NCI-H526 (cell line): ENCODE data around the gene SNU13.
"Not testable (repeated sequence)": the region's sequence is repeated elsewhere in the genome, so short reads cannot be mapped to it uniquely, and the experiment has no call there.

Source experiments
- DNase-seq, 2 experiments: peaks; one replicate each; lab custom pipeline; 2025; lab: John Stamatoyannopoulos, UW

SNU13 gene

DNA sequence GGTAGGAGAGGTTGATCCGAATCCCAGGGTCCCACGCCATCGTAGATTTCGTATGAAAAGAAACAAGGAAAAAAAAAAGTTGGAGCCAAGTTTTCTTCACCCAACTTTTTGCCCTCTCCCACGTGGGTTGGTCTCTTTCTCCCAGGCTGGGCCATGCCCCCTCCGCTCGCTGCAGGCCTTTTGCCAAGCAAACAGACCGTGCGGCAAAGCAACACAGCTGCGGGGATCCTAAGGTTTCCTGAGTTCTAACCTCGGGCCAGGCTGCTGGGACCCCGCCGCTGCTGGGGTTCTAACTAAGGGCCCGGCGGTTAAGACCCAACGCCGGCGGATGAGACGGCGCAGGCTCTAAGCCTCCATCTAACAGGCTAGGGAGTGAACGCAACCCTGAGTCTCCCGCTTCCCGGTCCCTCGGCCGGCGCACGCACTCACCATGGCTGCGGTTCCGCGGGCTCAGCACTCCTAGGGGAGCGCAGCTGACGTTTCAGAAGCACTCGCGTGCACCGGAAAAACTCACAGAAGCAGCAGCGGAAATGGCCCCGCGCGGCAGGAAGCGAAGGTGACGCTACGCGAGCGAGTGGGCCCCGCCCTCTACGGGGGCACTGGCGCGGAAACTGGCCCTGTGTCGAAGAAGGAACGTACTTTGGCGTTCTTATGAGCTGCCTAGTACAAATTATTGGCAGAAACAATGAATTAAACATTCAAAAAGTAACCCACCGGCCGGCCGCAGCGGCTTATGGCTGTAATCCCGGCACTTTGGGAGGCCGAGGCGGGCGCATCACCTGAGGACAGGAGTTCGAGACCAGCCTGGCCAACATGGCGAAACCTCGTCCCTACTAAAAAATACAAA lies at the start of gene SNU13:
TSS of gene SNU13 (minus strand) at position 503 of the 847 bp plus-strand sequence. CDS start at position 432, 71 bp downstream.
- DNase-seq: peak; percentile 76 to 92

- not testable (repeated sequence) for DNase-seq
Observed at GRCh38 chr22:41733241-41733640, 44.6 kb upstream of the SNU13 start.

DNA sequence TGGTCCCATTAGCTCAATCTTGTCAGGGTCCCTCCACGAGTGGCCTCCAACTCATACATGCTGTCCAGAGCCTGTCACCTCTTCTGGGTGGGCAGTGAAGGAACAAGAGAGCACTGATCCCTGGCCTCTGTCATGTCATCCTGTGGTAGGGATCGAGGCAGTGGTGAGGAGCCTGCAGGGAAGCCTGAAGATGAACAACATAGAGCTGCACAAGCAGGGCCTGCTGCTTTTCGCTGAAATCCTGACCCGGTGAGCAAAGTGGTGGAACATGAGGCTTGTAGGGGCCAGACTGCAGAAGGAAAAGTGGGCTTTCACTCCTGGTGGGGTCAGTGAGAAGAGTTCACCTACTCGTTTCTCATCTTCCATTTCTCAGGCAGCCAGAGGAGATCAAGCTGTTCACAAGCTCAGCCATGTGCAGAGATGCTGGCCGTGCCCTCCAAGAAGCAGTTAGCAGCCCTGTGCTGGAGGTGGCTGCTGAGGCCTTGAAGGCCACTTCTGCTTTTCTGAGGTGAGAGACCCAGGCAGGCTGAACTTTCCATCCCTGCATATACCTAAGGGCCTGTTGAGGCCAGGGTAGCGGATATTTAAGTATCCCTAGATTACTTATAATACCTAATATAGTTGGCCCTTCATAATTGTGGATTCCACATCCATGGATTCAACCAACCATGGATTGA lies 43.6 kb upstream of the SNU13 start:
- DNase-seq: no peak

GRCh38 chr22:41731609-41732008 lies 42.9 kb upstream of the SNU13 start:
- no peak for DNase-seq

DNA sequence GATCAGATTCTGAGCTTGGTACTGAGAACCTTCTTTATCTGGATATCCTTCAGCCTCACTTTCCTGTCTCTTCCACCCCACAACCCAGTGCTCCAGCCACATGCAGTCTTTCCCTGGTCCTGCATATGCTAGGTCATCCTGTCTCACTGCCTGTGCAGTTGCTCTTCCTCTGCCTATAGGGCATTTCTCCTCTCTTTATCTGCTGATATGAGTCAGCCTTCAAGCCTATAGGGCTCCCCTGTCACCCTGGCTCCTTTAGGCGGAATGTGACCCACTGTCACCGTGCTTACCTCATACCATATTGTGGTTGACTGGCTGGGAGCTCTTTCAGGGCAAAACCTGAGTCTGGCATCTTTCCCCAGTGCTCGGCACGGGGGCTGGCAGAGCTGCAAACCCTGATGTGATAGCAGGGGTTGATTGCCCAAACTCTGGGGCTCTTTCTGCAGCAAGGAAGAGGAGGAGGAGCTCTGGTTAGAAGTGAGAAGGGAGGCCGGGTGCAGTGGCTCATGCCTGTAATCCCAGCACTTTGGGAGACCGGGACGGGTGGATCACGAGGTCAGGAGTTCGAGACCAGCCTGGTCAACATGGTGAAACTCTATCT lies 36.9 kb upstream of the SNU13 start:
- no peak for DNase-seq

GRCh38 chr22:41722496-41722895 lies 33.8 kb upstream of the SNU13 start:
- DNase-seq: no peak

- no peak for DNase-seq
Observed at GRCh38 chr22:41713004-41713403, 24.3 kb upstream of the SNU13 start.

- DNase-seq: no peak
Observed at GRCh38 chr22:41709341-41709740, 20.7 kb upstream of the SNU13 start.

- no peak for DNase-seq
Observed at GRCh38 chr22:41702763-41703162, 14.1 kb upstream of the SNU13 start.

- no peak for DNase-seq
Observed at GRCh38 chr22:41700108-41700364, 11.4 kb upstream of the SNU13 start.

GRCh38 chr22:41699264-41700107 lies 10.8 kb upstream of the SNU13 start, which contains the start of gene MEI1:
Gene MEI1, plus strand, starts transcription at chr22:41699503. Its CDS starts 36 bp downstream, at chr22:41699539.
- no peak for DNase-seq

GRCh38 chr22:41697126-41697775 lies 8.6 kb upstream of the SNU13 start:
- DNase-seq: peak; percentile 62 to 84

DNA sequence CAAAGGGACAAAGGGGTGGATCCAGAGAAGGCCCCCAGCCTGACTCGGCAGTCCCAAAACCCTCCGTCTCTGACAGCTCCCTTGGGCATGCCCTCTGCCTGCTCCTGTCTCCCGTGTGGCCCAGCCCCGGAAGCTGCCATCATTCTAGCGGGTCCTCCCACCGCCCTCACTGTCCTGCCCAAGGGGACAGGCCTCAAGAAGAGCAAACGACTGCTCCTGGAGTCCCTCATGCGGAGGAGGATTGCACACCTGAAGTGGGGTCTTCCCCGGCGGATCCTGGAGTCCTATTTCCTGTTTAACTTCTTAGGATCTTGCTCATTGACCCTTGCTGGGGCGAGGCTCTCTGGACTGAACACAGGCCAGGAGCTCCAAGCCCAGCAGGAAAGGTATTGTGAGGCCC lies 8.0 kb upstream of the SNU13 start:
- no peak for DNase-seq

DNA sequence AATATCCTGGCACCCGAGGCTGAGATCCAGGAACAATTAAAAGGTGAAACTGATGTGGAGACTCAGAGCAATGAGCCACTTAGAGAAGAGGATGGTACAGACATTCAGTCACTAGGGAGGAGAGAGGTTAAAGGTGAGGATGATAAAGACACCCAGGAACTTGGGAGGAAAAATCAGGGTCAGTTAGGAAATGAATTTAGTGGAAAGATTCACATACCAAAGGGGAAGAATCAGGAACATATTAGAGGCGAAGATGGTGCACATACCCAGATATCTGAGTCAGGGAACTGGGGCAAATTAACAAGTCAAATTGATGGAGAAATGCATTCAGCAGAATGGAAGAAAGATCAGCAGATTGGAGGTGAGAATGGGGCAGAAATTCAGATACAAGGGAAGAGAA lies 6.5 kb upstream of the SNU13 start:
- DNase-seq: no peak

DNA sequence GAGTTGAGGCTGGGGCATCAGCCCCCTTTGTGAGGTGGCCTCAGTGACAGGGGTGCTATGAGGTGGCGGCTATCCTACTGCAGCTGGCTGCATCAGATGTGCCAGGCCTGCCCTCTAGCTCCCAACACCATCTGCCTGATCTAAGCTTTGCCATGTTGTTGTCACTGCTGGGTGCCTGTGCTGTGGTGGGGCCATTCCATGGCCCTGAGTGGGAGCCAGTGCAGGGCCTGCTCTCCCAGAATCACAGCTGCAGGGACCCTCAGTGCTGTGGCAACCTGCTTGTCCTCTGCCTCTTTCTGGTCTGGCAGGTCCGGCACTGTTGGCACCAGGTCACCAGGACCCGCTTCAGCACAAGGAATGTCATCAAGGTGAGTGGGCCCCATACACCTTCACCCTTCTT lies 1.8 kb upstream of the SNU13 start:
- DNase-seq: no peak

- DNase-seq: peak in 1 of 2 experiments; percentile 47
Observed at GRCh38 chr22:41687901-41688364, 734 bp downstream of the SNU13 start.

DNA sequence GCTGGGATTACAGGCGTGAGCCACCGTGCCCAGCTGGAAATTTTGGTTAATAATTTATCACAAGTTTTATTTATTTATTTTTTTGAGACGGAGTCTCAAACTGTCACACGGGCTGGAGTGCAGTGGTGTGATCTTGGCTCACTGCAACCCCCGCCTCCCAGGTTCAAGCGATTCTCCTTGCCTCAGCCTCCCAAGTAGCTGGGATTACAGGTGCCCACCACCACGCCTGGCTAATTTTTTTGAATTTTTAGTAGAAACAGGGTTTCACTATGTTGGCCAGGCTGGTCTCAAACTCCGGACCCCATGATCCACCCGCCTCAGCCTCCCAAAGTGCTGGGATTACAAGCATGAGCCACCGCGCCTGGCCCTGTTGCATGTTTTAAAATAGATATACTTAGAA lies 1.8 kb downstream of the SNU13 start:
- not testable (repeated sequence) for DNase-seq

- DNase-seq: no peak
Observed at GRCh38 chr22:41684194-41684593, 4.5 kb downstream of the SNU13 start.

DNA sequence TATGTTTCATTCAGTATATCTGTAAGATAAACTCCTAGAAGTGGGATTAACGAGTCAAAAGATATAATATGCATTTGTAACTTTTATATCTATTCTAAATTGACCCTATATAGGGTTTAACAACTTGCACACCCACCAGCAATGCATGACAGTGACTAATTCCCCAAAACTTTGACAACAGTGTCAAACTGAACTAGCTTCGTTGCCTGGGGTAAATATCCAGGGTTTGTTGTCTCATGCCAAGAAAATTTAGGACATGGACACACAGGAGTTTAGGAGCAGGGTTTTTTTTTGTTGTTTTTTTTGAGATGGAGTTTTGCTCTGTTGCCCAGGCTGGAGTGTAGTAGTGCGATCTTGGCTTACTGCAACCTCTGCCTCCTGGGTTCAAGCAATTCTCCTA lies 5.1 kb downstream of the SNU13 start:
- no peak for DNase-seq

- no peak for DNase-seq
Observed at GRCh38 chr22:41683052-41683451, 5.6 kb downstream of the SNU13 start.

DNA sequence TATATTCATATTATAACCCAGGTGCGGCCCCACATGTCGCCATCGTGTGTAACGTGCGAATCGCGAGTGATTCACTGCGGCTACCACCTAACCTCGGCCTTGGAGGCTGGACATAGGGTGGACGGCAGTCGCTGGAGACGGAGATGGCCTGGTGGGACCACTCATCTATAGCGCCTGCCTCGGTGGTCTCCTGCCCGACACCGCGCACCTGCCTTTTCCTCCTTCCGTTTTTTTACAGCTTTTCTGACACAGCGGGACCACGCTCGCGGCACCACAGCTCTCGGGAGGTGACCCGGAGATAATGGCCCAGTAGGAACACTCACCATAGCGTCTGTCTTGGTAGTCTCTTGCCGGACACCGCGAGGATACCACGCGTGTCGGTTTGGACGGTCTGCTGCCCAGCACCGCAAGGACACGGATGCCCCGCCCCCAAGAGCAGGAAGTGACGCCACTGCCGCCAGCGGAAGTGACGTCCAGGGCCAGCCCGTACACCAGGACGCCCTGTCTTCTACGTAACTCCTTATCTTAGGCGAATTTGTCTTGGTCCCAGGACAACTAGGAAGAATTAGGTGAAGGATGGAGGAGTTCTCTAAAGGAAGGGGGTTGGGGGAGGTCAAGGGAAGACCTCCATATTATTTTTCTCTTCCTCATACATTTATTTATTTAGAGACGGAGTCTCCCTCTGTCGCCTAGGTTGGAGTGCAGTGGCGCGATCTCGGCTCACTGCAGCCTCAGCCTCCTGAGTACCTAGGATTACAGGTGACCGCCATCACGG lies 6.4 kb downstream of the SNU13 start:
- DNase-seq: peak; percentile 46 to 67
